Suprapubic skin (tissue), 3 donors: Measurements from ENCODE around the gene CHRND.

Experiments
- POLR2A ChIP-seq, 2 donors: fragments of 450-650 bp; IDR thresholded peaks; one replicate each; pipeline ENCODE4 v1.6.1; 2017; ENCODE audit warnings: antibody characterized with exemption in 2 of 2, mild to moderate bottlenecking in 2 of 2, moderate library complexity in 2 of 2
- TF ChIP-seq, protein P1 (sequence below), 2 donors: fragments of 200-600 bp in 1 of 2; fragments of 450-650 bp in 1 of 2; sonication (generic) in 1 of 2; IDR thresholded peaks; one replicate each; pipeline ENCODE4 v1.5.1; 2016 to 2019; ENCODE audit warnings: antibody characterized with exemption in 2 of 2, mild to moderate bottlenecking in 1 of 2, moderate library complexity in 1 of 2

DNA sequence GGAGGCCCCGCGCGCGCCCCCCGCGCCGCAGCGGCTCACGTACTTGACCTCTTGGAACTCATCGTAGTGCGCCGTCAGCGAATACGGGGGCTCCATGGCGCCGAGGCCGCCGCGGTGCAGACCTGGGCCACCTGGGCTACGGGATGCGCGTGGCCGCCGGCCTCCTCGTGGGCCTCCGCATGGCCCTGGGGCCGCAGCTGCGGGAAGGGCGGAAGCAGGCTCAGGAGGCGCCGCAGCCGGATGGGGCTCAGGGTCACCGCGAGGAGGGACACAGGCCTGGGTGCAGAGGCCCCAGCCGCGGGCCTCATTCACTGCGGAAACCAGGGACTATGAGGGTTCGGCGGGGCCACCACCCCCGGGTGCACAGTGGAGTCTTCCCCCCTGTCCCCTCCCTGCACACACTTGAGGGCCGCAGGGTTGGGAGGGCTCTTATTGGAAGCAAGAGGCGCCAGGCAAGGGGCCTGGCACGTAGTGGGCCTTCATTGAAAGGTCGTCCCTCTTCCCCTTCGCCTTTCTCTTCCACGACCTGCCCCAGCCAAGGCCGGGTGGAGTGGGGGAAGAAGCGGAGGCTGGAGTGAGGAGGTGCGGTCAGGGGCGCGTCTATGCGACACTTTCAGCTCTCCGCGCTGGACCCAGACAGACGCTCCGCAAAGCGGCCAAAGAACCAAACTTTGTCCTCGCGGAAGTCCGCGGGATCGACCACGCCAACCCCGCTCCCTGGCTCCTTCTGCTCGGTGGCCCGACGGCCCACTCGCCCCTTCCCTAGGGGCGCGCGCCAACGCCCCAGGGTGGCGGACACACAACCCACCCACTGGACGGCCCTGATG, 39.2 kb upstream of the CHRND start:
- TF ChIP-seq, protein P1, sequence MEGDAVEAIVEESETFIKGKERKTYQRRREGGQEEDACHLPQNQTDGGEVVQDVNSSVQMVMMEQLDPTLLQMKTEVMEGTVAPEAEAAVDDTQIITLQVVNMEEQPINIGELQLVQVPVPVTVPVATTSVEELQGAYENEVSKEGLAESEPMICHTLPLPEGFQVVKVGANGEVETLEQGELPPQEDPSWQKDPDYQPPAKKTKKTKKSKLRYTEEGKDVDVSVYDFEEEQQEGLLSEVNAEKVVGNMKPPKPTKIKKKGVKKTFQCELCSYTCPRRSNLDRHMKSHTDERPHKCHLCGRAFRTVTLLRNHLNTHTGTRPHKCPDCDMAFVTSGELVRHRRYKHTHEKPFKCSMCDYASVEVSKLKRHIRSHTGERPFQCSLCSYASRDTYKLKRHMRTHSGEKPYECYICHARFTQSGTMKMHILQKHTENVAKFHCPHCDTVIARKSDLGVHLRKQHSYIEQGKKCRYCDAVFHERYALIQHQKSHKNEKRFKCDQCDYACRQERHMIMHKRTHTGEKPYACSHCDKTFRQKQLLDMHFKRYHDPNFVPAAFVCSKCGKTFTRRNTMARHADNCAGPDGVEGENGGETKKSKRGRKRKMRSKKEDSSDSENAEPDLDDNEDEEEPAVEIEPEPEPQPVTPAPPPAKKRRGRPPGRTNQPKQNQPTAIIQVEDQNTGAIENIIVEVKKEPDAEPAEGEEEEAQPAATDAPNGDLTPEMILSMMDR (IDR thresholded peaks at IDR 0.05) = no peak
- TF ChIP-seq POLR2A (IDR thresholded peaks at IDR 0.05) = no peak
